ENCODE measurements around the gene RND1. TPM values are rescaled to one million over a fixed set of nuclear protein-coding genes. Genes with fewer than 3 reads are reported as not detected.
A peak's percentile ranks its signal among the peaks of the same experiment; 100 is the strongest.

RND1 gene
- total and polyA plus RNA-seq, 2 of the 13 experiments (the other 11 are each of a cell fraction or from before 2014, with no cell fraction given) = 1.8 to 1.9 TPM

- TF ChIP-seq ZBTB40 (IDR thresholded peaks at IDR 0.05) (0 out of 2 replicates have a peak, but pooled peaks have one; percentile 3), ZBTB40 (CRISPR knock-in tag; IDR thresholded peaks at IDR 0.05) (no peak), CHD4 (IDR thresholded peaks at IDR 0.05; ENCODE audit: borderline replicate concordance, low read length) (peak; percentile 57; the same call in 1 of the 2 replicates), KLF9 (CRISPR knock-in tag; IDR thresholded peaks at IDR 0.05; ENCODE audit: low read depth) (no peak), MLXIP (CRISPR knock-in tag; IDR thresholded peaks at IDR 0.05; ENCODE audit: borderline replicate concordance) (no peak), NFATC3 (CRISPR knock-in tag; IDR thresholded peaks at IDR 0.05) (no peak), MTF2 (CRISPR knock-in tag; IDR thresholded peaks at IDR 0.05; ENCODE audit: borderline replicate concordance) (no peak), ARID2 (CRISPR knock-in tag; IDR thresholded peaks at IDR 0.05; ENCODE audit: borderline replicate concordance) (no peak), FOSL1 (CRISPR knock-in tag; IDR thresholded peaks at IDR 0.05; ENCODE audit: borderline replicate concordance) (no peak), ZNF710 (CRISPR knock-in tag; IDR thresholded peaks at IDR 0.05; ENCODE audit: borderline replicate concordance) (no peak), HDAC1 (CRISPR knock-in tag; IDR thresholded peaks at IDR 0.05) (no peak), CREB1 (IDR thresholded peaks at IDR 0.05) (peak; percentile 27; the same call in 1 of the 2 replicates), CREB1 (CRISPR knock-in tag; IDR thresholded peaks at IDR 0.05) (0 out of 2 replicates have a peak, but pooled peaks have one; percentile 44), ETV5 (CRISPR knock-in tag; IDR thresholded peaks at IDR 0.05; ENCODE audit: borderline replicate concordance) (no peak)
These were observed 512 bp upstream of the RND1 start (continued) for GRCh38 chr12:48866052-48866711.

All from HepG2 (cell line).